T-helper 2 cell treated with Interferon-gamma antibody and Interleukin-4, amounts not matched to agents 100 ng/mL and 5 ng/mL, for 36 hours (primary cell): ENCODE measurements around the gene NR5A2. TPM values are rescaled to one million over a fixed set of nuclear protein-coding genes. Genes with fewer than 3 reads are reported as not detected.
"Not testable (repeated sequence)": the region's sequence is repeated elsewhere in the genome, so short reads cannot be mapped to it uniquely, and the experiment has no call there.

Source experiments
- intact Hi-C: fragments of 100-400 bp; cut with micrococcal nuclease; formaldehyde crosslinking; loops from one replicate; pipeline ENCODE4 v1.15.1; 2023
- total RNA-seq: library from RNA; stranded (reverse); gene quantifications from 2 replicates; pipeline ENCODE4 v1.2.3, GENCODE V29; 2022

The NR5A2 gene
- total RNA-seq, 1 donor from 2014 or later, result not detected

- intact Hi-C loops, result not testable (repeated sequence)
These were observed 157.7 kb downstream of the NR5A2 start for GRCh38 chr1:200185191-200185590.

- intact Hi-C loops, result not testable (repeated sequence)
These were observed 159.8 kb downstream of the NR5A2 start for GRCh38 chr1:200187332-200187731.

- intact Hi-C loops, result no loop called here
These were observed 164.5 kb downstream of the NR5A2 start for GRCh38 chr1:200191993-200192392.

GRCh38 chr1:200194477-200194876 is 167.0 kb downstream of the NR5A2 start:
- intact Hi-C loops, result no loop called here

GRCh38 chr1:200198236-200198635 is 170.7 kb downstream of the NR5A2 start:
- intact Hi-C loops, result no loop called here

GRCh38 chr1:200205216-200205995 is 177.9 kb downstream of the NR5A2 start:
- intact Hi-C loops, result no loop called here

GRCh38 chr1:200206340-200206739 is 178.8 kb downstream of the NR5A2 start:
- intact Hi-C loops, result no loop called here

GRCh38 chr1:200206761-200207160 is 179.3 kb downstream of the NR5A2 start:
- intact Hi-C loops, result no loop called here

- intact Hi-C loops, result no loop called here
These were observed 180.2 kb downstream of the NR5A2 start for GRCh38 chr1:200207711-200208126.

- intact Hi-C loops, result no loop called here
These were observed 183.6 kb downstream of the NR5A2 start for GRCh38 chr1:200211157-200211556.

- intact Hi-C loops, result no loop called here
These were observed 185.9 kb downstream of the NR5A2 start for GRCh38 chr1:200213392-200213791.

- intact Hi-C loops, result no loop called here
These were observed 186.4 kb downstream of the NR5A2 start for GRCh38 chr1:200213921-200214320.

GRCh38 chr1:200215350-200215749 is 187.8 kb downstream of the NR5A2 start:
- intact Hi-C loops, result no loop called here

- intact Hi-C loops, result no loop called here
These were observed 190.2 kb downstream of the NR5A2 start for GRCh38 chr1:200217703-200218102.

- intact Hi-C loops, result no loop called here
These were observed 194.2 kb downstream of the NR5A2 start for GRCh38 chr1:200221614-200222282.

GRCh38 chr1:200223207-200223606 is 195.7 kb downstream of the NR5A2 start:
- intact Hi-C loops, result no loop called here

- intact Hi-C loops, result no loop called here
These were observed 196.1 kb downstream of the NR5A2 start for GRCh38 chr1:200223613-200224012.

GRCh38 chr1:200224315-200224714 is 196.8 kb downstream of the NR5A2 start:
- intact Hi-C loops, result no loop called here

GRCh38 chr1:200226268-200226968 is 198.9 kb downstream of the NR5A2 start:
- intact Hi-C loops, result loop anchor here (5.0 kb wide), 1 partner anchor 74 kb away; no protein-coding TSS in a partner anchor

GRCh38 chr1:200226969-200227303 is 199.4 kb downstream of the NR5A2 start:
- intact Hi-C loops, result loop anchor here (5.0 kb wide), 1 partner anchor 75 kb away; no protein-coding TSS in a partner anchor
